GM19372 (cell line): ENCODE measurements around the gene PGF.

ENCODE experiments used
- ATAC-seq: cut with Tn5 transposase; IDR thresholded peaks from one replicate; pipeline ENCODE4 v1.9.1; 2021; ENCODE audit warnings: mild to moderate bottlenecking, low read depth, moderate library complexity; ENCODE audit not compliant: unreplicated experiment

Gene PGF

DNA sequence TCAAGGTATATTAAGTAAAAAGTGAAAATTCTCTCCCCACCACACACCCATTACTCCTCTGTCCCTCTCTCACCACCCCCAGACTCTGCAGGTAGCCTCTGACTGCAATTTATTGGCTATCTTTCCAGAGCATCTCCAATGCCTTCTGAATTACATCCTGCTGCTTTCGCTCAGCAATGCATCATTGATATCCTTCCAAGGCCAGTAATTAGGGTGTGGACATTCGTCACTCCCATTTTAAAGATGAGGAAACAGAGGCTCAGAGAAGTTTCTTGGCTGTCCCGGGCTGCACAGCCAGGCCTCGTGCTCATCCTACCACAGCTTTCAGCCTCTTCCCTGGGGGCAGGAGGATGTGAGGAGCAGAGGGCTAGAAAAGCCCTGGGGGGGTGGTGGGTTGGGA lies 23.6 kb upstream of the PGF start:
- no peak for ATAC-seq

DNA sequence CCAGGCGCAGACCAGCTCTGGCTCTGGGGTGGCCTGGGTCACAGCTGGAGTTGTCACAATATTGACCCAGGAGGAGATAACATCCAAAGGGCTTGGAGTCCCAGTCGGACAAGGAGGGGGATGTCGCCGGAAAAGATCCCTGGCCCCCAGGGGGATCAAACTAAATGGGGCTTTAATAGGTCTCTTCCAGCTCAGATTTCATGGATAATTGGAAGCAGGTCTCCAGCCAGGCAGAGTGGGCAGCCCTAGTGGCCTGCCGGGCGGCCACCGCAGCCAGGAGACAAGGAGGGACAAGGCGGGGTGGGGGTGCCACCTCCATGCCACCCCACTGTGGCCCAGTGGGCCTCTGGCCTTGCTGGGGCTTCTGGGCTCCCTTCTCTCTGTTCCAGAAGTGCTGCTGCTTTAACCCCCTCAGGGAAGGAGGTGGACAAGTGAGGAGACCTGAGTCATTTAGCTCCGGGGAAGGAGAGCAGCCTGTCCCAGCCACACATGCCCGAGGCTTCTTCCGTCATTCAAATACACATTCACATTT lies 23.1 kb upstream of the PGF start:
- ATAC-seq, result no peak

DNA sequence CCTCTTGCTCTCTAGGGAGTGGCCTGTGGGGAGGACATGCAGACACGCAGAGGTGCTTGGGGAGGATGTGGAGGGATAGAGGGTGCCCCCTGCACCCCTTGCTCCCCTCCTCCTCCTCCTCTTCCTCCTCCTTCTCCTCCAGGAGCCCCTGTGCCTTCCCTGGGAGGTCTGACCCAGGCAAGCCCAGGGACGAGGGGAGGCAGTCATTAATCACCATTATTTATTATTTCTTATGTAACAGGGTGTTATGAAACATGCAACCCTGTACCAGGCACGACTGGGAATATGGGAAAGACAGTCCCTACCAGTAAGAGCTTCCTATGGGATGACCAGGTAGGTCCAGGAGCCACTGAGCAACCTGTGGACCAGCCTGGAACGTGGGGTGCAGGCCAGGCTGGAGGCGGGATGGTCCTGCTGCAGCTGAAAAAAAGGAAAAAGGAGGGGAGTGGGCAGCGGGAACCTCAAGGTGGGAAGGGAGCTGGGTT lies 22.5 kb upstream of the PGF start:
- ATAC-seq, result no peak

DNA sequence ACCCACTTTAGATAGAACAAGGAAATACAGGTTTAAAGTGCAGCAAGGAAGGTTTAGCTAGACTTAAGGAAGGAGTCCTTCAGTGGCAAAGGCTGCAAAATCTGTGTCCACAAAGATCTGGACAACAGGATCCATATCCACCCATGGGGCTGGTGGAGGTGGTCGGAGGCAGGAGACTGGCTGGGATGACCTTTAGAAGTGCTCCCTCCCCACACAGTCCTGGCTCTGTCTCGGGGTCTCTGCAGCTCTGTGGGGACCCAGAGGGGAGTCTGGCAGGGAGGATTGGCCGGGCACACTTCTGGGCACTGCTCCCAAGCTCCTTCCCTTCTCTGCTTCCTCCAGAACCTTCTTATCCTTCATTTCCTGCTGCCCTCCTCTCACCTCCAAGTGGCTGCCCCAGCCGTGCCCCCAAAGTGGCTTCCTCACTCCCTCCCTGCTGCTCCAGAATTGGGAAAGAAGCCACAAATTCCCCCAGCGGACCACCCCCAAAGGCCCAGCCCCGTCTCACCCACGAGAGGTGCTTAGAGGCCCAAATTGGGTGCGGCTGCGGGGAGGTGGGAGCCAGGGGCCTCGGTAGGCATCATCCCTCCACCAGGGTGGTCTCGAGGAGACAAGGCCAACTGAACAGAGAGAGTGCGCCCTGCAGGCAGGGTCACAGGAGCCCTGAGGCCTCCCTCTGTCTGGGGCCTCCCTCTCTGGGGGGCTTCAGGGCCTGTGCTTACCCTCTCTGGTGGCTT lies 21.9 kb upstream of the PGF start:
- no peak for ATAC-seq

DNA sequence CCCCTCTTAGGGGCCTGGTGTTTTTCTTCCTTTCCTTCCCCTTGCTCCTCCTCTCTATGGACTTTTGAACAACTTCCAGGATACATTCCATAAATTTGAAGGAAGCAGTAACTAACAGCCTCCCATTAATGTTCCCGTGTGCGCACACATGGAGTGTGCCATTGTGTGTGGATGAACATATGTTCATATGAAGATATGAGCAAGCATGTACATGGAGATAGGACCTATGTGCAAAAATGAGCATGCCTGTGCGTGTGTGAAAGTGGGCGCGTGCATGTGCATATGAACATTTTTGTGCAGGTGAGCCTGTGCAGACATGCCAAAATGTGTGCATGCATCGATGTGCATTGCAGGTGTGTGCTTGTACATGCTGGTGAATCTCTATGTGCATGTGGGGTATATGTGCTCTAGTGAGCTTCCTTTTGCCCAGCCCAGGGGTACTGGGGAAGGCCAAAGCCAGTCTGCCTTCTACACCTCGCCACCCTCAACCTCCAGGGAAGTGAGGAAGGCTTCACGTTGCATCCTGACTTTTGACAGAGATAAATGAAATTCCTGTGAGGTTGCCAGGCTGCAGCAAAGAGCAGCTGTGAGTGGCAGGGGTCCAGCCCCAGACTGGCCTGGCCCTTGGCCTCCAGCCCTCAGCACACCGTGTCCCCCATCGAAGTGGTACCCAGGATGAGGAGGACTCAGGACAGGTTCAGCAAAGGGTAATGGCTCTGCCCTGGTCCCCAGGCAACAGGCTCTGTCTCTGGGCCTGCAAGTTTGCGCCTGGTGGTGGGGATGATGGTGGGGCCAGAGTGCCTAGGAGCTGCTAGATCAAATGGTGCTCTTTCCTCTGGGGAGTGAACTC lies 21.1 kb upstream of the PGF start:
- ATAC-seq, result no peak

DNA sequence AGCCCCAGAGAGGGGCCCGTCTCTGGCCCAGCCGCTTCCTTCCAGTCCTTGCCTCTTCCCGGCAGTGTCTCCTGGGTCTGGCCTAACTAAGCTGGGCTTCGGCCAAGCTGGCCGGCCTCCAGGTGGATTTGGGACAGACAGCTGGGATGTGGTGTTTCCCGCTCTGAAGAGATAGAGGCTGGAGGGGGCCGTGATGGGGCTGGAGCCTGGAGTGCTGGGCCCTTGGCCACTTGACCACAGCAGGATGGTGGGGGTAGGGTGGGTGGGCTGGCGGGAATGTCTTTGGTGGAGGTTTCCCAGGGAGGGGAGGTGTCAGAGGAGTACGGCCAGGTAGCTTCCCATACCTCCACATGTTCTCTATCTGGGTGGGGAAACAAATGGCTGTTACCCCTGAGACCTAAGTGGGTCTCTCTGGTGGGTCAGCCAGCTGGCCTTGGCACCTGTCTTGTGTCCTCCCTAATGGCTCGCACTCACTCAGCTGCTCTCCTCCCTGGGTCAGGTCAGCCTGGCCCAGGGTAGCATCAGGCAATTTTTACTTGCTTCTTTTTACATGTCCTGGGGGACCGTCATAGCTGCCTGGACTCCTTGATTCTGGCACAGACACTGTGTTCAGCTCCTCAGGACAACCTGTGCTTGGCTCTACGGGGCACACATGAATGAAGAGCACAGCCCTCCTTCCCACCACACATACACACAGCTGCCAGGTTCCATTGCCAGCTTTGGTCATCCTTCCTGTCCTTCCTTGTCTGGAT lies 19.8 kb upstream of the PGF start:
- no peak for ATAC-seq

DNA sequence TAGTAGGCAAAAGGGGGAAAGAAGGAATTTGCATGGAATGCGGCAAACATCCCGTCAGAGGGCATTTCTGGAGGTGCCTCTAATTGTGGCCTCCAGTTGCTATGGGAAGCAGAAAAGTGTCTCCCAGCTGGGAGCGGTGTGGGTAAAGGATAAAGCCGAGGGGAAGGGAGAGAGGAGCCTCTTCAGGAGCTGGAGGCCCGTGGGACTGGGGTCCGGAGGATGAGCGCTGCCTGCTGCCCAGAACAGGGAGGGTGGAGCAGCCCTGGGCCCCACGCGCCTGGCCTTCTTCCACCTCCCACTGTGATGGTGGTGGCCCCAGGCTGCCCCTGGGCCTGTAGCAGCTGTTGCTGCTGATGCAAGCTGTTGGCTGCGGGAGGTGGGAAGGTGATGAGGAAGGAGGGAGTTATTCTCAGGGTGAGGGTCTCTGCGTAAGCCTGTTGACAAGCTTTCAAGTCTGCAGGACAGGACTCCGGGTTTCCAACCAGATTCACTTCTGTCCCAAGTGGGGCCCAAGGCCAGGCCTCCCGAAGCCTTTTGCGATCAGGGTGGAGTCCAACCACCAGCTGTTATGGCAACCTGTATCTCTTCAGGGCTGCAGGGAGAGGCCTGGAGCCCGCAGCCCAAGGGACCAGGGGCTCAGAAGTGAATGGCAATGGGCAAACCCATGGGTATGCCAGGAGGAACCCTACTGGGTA lies 19.1 kb upstream of the PGF start:
- ATAC-seq, result no peak

DNA sequence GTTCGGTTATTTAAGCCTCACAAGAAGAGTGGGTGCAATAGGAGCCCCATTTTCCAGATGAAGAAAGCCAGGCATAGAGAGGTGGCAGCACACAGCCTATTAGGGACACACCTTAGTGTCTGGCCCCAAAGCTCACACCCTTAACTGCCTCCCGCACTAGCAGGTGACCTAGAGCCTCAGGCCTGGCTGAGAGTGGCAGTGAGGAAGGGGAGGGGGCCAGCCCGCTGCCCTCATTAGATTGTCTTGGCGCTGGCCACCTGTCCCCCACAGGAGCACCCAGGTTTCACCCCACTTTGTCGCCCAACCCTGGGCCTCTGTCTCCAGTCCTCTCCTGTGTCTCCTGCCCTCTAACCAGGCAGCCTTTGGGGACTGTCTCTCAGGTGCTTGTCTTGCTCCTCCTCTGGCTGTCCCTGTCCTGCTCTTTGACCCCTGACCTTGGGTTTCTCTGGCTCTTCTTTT lies 18.5 kb upstream of the PGF start:
- ATAC-seq, result no peak

DNA sequence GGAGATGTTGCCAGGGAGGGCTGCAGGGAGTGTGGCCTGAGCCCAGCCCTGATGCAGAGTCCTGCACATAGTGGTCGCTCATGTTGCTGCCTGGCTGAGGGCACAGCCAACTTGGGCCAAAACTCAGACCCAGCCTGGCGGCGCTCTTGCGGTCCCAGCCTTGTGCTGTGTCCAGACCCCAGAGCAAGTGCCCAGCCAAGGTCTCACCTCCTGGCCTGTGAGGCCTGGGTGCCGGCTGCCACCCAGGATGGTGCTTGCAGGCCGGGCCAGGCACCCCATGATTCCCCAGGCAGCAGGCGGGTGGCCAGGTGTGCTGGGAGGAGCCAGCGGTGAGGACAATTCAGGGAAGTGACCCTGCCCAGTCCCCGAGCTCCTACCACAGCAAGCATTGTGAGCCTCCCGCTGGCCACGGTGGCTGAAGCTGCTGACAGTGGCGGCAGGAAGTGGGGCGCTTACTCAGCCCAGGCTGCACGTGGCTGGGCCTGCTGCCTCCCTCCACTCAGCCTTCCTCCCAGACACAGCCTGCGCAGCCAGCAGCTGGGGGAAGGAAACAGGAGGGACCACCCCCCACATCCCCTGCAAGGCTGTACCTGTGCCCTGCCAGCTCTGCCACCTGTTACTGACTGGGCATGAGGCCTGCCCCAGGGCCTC lies 17.7 kb upstream of the PGF start:
- no peak for ATAC-seq

DNA sequence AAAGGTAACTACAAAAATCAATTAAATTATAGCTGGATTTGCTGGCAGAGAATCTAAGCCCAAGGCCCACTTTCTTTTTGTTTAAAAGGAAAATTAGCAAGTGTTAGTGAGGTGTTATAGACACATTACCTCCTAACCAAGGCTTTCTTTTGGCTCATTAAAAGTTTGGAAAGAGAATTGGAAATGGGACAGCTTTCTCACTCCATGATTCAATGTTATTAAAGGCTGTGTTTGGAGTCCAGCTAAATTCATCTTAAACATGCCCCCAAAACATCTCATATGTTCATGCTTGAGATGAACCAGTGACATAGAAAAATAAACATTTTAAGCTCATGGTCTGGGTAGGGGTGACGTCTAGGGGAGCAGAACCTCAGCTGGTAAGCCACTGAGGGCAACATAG lies 13.4 kb upstream of the PGF start:
- ATAC-seq, result no peak

DNA sequence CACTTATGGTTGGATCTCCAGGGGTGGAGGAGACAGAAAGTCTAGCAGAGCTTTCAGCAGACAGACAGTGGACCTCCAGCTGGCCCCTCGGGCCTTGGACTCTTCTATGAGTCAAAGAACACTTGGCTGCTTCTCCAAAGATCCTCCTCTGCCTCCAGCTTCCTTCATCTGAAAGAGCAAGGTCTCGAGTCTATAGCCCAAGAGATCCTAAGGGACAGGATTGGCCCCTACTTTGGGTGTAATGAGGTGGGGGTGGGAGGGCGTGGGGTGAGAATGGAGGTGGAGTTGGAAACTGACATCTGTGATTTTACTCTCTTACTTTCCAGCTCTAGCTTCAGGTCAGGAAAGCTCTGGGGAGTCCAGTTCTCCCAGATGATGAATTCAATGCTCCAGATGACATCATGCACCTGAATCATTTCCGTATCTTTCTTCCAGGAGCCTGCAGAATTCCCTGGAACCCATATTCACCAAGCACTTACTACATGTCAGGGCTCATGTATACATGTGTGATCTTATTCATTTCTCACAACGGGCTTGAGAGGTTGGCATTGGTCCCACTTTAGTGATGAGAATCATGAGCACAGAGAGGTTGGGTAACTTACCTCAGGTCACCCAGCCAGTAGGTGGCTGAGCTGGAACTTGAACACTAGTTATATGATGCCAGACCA lies 10.2 kb upstream of the PGF start:
- no peak for ATAC-seq

DNA sequence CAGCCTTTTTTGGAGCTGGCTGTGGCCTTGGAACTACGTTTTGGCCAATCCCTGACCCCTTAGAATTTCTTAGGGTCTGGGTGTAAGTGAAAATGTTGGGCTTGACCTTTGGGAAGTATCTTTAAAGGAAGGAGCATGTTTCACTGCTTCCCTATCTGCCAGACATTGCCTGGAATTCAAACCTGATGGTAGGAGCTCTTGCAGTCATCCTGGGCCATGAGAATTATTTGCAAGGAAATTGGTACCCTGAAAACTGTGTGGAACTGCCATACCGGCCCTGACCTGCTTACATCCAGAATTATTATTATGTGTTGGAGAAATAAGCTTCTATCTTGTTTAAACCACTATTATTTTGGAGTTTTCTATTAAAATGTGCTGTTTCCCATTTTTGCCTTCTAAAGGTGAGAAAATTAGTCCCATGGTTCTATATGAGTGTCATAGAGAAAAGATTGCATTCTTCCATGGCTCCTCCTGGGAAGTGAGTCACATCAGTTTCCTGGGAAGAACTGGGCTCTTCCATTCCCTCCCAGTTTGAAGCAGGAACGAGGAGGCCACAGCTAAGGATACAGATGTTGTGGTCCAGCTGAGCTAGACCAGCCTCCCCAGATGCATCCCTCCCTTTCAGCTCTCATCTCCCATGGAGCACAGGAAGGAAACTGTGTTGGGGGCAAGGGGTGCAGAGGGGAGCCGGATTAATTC lies 9.5 kb upstream of the PGF start:
- ATAC-seq, result no peak

DNA sequence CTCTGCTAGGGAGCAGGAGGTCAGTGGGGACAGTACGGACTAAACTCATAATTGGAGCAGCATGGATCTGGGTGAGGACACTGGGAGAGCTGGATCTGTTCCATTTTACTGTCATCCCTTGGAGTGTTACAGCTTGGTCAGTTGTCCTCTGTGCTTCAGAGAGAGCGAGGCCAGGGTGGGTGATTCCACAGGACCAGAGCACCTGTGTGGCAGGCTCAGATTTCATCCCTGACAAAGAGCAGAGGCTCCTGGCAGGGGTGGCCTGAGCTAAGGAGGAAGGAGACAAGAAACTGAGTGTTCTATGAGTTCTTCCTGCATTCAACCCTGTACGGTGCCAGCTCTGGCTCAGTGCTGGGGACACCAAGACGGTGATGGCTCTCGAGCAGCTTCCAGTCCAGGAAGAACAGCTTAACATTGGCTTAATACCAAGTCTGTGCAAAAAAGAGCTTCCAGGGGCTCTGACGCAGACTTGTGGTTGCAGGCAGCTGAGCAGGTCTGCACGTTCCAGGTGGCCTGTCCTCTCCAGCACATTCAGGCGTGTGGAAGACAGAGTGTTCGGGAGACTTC lies 8.4 kb upstream of the PGF start:
- ATAC-seq, result no peak

DNA sequence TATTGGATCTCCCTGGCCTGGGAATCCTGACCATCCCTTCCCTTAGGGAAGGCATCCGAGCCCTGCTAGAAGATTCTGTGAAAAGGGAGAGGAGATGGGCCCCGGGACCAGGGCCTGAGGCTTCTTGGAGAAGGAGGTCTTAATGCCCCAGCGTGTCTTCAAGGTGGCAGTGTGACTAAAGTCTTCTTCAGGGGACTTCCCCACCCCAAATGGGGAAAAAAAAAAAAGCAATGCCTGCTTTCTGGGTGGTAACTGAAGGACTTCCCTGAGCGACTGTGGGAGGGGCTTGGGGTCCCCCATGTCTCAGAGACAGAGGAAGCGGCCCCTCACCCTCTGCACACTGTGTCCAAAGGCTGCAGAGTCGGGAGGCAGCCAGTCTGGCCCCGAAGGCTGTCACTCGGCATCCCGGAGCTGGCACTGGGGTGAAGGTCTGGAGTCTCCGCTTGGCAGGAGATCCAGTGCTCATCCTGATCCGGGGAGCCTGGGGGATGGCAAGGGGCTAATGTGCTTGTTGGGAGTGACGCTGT lies 7.8 kb upstream of the PGF start:
- ATAC-seq, result no peak

DNA sequence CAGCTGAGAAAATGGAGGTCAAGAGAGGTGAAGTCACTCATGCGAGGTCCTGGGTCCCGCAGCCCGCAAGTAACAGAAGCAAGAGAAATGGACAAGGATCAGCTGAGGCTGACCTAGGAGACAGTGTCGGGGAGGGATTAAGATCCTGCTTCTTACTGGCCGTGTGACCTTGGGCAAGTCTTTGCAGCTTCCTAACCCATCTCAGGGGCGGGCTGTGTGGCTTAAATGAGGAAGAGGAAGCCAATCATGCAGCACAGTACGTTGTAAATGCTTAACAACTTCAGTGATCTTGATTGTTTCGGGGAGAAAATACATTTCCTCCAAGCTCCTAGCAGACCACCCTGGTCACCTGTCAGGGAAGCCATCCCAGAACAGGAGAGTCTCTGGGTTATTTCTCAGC lies 7.1 kb upstream of the PGF start:
- ATAC-seq, result no peak

DNA sequence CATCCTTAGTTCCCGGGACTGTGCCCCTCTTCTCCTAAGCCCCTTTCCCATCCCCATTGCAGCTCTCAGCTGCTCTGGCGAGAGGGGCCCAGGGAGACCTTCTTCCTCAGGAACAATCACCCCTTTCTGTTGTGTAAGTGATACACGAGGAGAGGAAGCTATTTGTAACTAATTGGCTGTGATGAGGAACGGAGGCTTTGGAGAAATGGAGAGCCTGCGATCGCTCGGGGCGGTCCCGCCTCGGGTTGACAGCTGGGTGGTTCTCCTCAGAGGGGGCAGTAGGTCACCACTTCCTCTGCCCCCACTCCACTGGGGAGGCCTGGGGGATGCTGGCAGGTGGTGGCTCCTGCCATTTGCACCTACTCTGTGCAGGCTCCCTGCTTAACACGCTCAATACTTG lies 6.6 kb upstream of the PGF start:
- no peak for ATAC-seq

DNA sequence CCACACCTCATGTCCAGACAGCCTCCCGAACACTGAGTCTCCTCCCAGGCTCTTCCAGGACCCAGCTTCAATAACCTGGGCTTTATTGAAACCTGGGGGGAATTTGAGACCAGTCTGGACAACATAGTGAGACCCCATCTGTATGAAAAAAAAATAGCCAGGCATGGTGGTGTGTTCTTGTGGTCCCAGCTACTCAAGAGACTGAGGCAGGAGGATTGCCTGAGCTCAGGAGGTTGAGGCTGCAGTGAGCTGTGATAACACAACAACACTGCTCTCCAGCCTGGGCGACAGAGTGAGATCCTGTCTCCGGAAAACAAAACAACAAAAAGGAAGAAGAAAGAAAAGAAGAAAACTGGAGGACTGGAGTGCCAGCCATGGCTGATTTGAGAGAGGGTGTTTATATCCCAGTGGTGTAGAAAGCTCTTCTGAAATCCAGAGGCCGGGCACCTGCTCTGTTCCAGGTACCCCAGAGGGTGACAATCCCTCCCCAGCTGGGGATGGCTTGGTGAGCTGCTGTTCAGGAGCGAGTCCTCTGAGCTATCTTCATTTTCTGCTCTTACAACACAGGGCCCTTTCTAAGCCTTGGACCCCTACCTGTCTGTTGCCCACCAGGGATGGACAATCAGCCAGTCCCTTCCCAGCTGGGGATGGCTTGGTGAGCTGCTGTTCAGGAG lies 6.0 kb upstream of the PGF start:
- ATAC-seq, result no peak

DNA sequence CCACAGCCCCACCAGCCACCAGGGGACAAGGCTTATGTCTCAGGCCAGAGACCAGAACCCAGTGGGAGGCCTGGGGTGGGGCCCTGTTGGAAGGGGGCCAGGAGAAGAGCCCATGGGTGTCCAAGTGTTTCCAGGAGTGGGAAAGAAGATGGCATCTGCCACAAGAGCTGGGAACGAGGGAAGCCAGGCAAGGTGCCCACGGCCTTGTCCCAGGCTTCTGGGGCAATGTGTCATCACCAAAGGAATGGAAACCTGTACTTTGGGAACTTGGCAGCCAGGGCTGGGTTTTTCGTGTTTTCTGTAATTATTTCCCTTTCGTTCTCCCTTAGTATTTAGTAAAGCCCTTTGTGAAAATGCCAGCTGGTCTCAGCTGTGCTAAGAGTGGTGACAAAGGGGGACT lies 5.3 kb upstream of the PGF start:
- ATAC-seq, result no peak
